GM23248 (cell line): Measurements from ENCODE around the gene ZFAND4.

Experiments
- EZH2 ChIP-seq: fragments of 200-600 bp; sonication (generic); IDR thresholded peaks from 2 replicates; pipeline ENCODE4 v1.6.1; 2018; ENCODE audit warnings: antibody characterized with exemption, mild to moderate bottlenecking; ENCODE audit not compliant: insufficient read depth, poor library complexity, severe bottlenecking
- EZH2phosphoT487 ChIP-seq: fragments of 200-600 bp; sonication (generic); IDR thresholded peaks from 2 replicates; pipeline ENCODE4 v1.6.1; 2018; ENCODE audit warnings: antibody characterized with exemption, moderate library complexity, mild to moderate bottlenecking, low read depth; ENCODE audit not compliant: insufficient read depth

DNA sequence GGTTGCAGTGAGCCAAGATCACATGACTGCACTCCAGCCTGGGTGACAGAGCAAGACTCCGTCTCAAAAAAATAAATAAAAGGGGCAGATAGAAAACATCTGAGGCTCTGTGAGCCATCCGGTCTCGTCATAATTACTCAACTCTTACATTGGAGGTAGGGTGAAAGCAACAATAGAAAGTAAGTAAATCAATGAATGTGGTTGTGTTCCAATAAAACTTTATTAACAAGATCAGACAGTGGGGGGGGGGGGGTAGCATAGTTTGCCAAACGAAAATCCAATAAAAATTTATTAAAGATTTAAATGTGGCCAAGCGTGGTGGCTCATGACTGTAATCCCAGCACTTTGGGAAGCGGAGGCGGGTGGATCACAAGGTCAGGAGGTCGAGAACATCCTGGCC lies 2.8 kb upstream of the ZFAND4 start:
- TF ChIP-seq EZH2 (no peak), EZH2phosphoT487 (no peak)
